Activated naive CD4-positive, alpha-beta T cell treated with anti-CD3 and anti-CD28 coated beads, Interleukin-2, amount 50 U/mL, for 16 hours (primary cell): Measurements from ENCODE around the gene SPAG5.

Experiments used
- DNase-seq: peaks from one replicate; pipeline ENCODE4 v3.0.0-alpha.2; 2020

The SPAG5 gene

GRCh38 chr17:28572259-28573039 is 26.4 kb downstream of the SPAG5 start:
- DNase-seq = no peak

GRCh38 chr17:28571361-28572122 is 27.3 kb downstream of the SPAG5 start, which contains the start of gene PIGS:
PIGS (minus strand) TSS chr17:28571524; CDS start chr17:28571496, 28 bp downstream.
- peak; percentile 92 for DNase-seq

- DNase-seq = peak; percentile 51
Observed at GRCh38 chr17:28570716-28571360, 28.0 kb downstream of the SPAG5 start.

GRCh38 chr17:28569446-28569845 is 29.4 kb downstream of the SPAG5 start:
- no peak for DNase-seq

- no peak for DNase-seq
Observed at GRCh38 chr17:28567604-28568003, 31.2 kb downstream of the SPAG5 start.

GRCh38 chr17:28563475-28563874 is 35.4 kb downstream of the SPAG5 start:
- no peak for DNase-seq

DNA sequence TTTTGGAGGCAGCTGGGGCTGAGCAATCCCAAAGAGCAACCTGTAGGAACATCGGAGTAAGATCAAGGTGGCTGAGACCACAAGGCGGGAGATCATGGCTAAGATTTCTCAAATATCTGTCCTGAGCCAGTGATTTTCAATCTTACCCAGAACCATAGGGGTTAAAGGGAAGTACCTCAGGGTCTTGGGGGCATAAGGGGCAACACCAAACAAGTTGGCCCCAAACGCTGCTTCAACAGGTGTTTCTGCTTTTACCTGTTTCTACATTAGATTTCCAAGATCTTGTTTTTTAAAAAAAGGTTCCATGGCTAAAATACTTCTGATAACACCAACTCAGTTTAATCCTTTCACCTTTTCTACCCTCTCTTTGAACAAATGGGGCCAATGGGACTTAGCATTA is 43.8 kb downstream of the SPAG5 start:
- DNase-seq = no peak

DNA sequence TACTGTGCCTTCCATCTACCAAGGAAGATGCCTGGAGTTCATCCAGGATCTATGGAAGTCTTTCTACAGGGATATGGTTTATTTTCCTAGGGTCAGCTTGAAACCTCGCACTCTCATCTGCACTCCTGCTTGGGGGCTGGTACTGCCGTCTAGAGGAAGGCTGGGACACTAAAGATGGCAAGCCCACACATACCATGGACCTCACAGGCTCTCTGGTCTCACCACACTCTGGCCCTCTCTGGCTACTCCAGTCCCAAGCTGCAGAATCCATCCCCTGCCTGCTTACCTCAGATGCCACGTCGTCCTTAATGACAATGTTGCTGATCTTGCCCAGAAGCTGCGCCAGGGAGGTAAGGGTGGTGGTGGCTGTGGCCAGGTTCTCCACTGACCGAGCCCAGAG is 44.3 kb downstream of the SPAG5 start:
- no peak for DNase-seq

GRCh38 chr17:28553000-28553505 is 45.8 kb downstream of the SPAG5 start:
- no peak for DNase-seq

- peak; percentile 78 for DNase-seq
Observed at GRCh38 chr17:28552176-28552999, 46.4 kb downstream of the SPAG5 start, which contains the start of gene UNC119. UNC119 (minus strand) TSS chr17:28552624; CDS start chr17:28552557, 67 bp downstream.

DNA sequence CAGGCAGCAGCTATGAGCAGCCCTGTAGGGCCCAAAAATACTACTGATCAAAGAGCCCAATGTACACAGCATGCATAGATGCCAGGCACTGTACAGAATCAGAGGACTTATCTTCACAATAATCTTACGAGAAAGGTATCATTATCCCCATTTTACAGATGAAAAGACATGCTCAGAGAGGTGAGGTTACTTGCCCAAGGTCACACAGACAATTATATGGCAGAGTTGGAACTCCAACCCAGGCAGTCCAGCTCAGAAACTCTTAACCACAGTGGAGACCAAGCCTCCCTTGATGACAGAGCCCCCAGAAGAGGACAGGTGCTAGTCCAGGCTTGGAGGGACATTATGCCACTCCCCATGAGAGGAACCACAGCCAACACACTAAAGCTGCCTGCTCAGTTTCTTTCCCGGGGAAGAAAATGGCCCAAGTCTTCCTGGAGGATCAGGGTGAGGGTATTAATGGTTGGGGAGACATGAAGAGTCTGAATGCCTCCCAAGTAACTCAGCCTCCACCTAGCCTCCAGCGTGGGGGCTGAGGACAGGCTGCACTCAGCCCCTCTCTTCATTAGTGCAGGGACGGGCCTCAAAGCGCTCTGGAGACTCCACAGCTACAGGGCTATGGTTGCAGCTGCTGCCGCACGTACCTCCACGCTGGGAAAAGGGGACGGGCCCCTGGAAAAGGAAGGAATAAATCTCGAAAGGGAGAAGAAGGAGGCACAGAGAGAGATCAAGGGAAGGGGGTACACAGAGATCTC is 47.2 kb downstream of the SPAG5 start:
- DNase-seq = no peak

DNA sequence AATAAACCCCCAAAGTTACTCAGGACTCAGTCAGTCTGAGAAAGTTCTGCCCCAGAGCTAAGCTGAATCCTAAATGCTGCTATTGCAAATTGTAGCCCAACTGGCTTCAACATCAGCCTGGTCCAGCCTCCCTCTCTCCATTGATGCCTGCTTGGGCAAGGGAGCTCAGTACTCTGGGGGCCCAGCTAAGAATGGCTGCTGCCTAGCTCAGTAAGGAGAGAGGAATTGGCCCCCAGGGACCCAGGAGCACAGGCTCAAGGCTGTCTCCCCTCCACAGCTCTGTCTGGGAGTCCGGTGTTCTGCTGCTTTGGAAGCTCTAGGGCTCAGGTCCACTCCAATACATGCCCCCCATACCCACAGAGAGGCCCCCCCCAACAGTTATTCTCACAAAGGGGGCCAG is 48.0 kb downstream of the SPAG5 start:
- DNase-seq = no peak

DNA sequence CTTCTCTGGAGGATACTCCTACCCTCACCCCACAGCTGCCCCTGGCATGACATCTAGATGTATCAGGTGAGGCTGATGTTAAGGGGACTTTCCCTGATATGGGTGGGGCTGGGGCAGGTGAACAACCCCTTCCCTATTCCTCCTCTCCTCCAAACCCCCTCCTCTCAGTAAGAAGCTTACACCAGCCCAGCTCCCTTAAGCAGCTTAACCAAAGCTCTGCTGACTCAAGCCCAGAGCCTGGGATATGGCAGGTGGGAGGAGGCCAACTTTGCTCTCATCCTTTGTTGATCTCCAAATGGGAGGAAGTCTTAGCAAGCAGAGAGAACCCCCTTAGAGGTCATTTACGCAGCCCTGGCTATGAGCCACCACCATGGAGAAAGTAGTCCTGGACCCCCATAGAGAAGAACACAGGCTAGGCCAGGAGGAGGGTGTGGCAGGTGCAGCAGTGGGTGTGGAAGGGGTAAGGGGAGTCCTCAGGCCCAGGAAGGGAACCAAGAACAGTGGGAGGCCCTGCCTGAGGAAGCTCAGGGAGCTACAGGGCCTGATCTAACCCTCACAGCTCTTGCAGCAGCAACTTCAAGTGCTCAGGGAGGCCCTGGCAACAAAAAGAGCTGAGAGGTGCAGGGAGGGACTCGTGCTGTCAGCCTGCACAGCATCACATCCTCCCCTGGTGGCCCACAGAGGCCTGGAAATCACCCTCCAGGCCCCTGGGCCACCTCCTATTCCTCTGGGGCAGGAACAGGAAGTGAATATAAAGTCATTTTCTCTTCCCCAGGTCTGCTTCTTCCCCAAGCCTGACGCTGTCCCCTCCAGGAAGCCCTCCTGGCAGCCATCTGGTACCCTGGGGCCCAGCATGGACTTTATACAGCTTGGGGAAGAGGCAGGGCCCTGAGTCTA is 49.3 kb downstream of the SPAG5 start:
- DNase-seq = peak; percentile 48

GRCh38 chr17:28548417-28549130 is 50.3 kb downstream of the SPAG5 start:
- DNase-seq = no peak

GRCh38 chr17:28547623-28548416 is 51.0 kb downstream of the SPAG5 start:
- peak; percentile 61 for DNase-seq

GRCh38 chr17:28547096-28547622 is 51.7 kb downstream of the SPAG5 start:
- no peak for DNase-seq

GRCh38 chr17:28545787-28546415 is 52.9 kb downstream of the SPAG5 start:
- no peak for DNase-seq

- no peak for DNase-seq
Observed at GRCh38 chr17:28545141-28545503, 53.7 kb downstream of the SPAG5 start.
